ENCODE data around the gene TAF6.
A peak's percentile ranks its signal among the peaks of the same experiment; 100 is the strongest.
"Not testable (repeated sequence)": the region's sequence is repeated elsewhere in the genome, so short reads cannot be mapped to it uniquely, and the experiment has no call there.

The TAF6 gene

GRCh38 chr7:100148559-100149328, 29.6 kb upstream of the TAF6 start, which contains the start of gene LAMTOR4:
LAMTOR4 (plus strand) TSS chr7:100148918; CDS start chr7:100148973, 55 bp downstream.
- TF ChIP-seq CTCF (conservative IDR thresholded peaks at IDR 0.05; ENCODE audit: control insufficient read depth, insufficient read depth, low read depth, low read length), result no peak
- H3K4me3 ChIP-seq (ENCODE audit: control insufficient read depth, low read depth, low read length), result peak within 1 kb of the TSS; percentile 97
- DNase-seq (ENCODE audit: low read depth), result peak; percentile 98

- peak overlapping the region; percentile 97 for H3K4me3 ChIP-seq (ENCODE audit: control insufficient read depth, low read depth, low read length)
- TF ChIP-seq CTCF (conservative IDR thresholded peaks at IDR 0.05; ENCODE audit: control insufficient read depth, insufficient read depth, low read depth, low read length), result no peak
- DNase-seq (ENCODE audit: low read depth), result no peak
Observed at GRCh38 chr7:100148225-100148558, 29.0 kb upstream of the TAF6 start.

- no peak for DNase-seq (ENCODE audit: low read depth)
- H3K4me3 ChIP-seq (ENCODE audit: control insufficient read depth, low read depth, low read length), result no peak overlapping the region
- TF ChIP-seq CTCF (conservative IDR thresholded peaks at IDR 0.05; ENCODE audit: control insufficient read depth, insufficient read depth, low read depth, low read length), result no peak
Observed at GRCh38 chr7:100147278-100147677, 28.1 kb upstream of the TAF6 start.

GRCh38 chr7:100146350-100146749, 27.2 kb upstream of the TAF6 start:
- not testable (repeated sequence) for H3K4me3 ChIP-seq (ENCODE audit: control insufficient read depth, low read depth, low read length)
- peak; percentile 68 for DNase-seq (ENCODE audit: low read depth)

GRCh38 chr7:100142461-100142860, 23.3 kb upstream of the TAF6 start:
- no peak for TF ChIP-seq CTCF (conservative IDR thresholded peaks at IDR 0.05; ENCODE audit: control insufficient read depth, insufficient read depth, low read depth, low read length)
- no peak for DNase-seq (ENCODE audit: low read depth)
- no peak overlapping the region for H3K4me3 ChIP-seq (ENCODE audit: control insufficient read depth, low read depth, low read length)

GRCh38 chr7:100141555-100141949, 22.4 kb upstream of the TAF6 start:
- no peak overlapping the region for H3K4me3 ChIP-seq (ENCODE audit: control insufficient read depth, low read depth, low read length)
- TF ChIP-seq CTCF (conservative IDR thresholded peaks at IDR 0.05; ENCODE audit: control insufficient read depth, insufficient read depth, low read depth, low read length), result no peak
- no peak for DNase-seq (ENCODE audit: low read depth)

- DNase-seq (ENCODE audit: low read depth), result no peak
- no peak overlapping the region for H3K4me3 ChIP-seq (ENCODE audit: control insufficient read depth, low read depth, low read length)
- no peak for TF ChIP-seq CTCF (conservative IDR thresholded peaks at IDR 0.05; ENCODE audit: control insufficient read depth, insufficient read depth, low read depth, low read length)
Observed at GRCh38 chr7:100137851-100138760, 18.9 kb upstream of the TAF6 start.
